Pancreas (tissue), 10 donors: ENCODE data around the gene KIF16B. TPM values are rescaled to one million over a fixed set of nuclear protein-coding genes. Genes with fewer than 3 reads are reported as not detected.

Experiments
- ATAC-seq, 4 donors: fragments of 200-7000 bp; cut with Tn5 transposase; one replicate each; pipeline versions ENCODE4 v1.8.0 to v1.9.1; 2020; ENCODE audit warnings: mild to moderate bottlenecking in 4 of 4, moderate library complexity in 4 of 4
- DNase-seq, 6 donors: peaks; one replicate each; pipeline ENCODE4 v3.0.0-alpha.2; 2020
- FAIRE-seq: peaks from 2 replicates; lab custom pipeline; 2012; peaks lifted over from hg19 to GRCh38; lab: Jason Lieb, UNC
- H3K27ac ChIP-seq, 4 donors: fragments of 200-600 bp; sonication (generic); 1 replicate in 3 of 4; 2 replicates in 1 of 4; pipeline versions ENCODE4 v1.5.0 to v1.8.0; 2020
- H3K27me3 ChIP-seq, 4 donors: fragments of 200-600 bp; one replicate each; pipeline ENCODE4 v1.8.0; 2021
- H3K36me3 ChIP-seq, 3 donors: fragments of 200-600 bp; sonication (generic) in 1 of 3; one replicate each; pipeline versions ENCODE4 v1.5.0 to v1.8.0; 2020 to 2021
- H3K4me1 ChIP-seq, 3 donors: fragments of 200-600 bp; one replicate each; pipeline ENCODE4 v1.8.0; 2021
- H3K4me3 ChIP-seq, 4 donors: fragments of 200-600 bp; sonication (generic) in 2 of 4; one replicate each; pipeline versions ENCODE4 v1.5.0 to v1.8.0; 2020 to 2021
- H3K9me3 ChIP-seq, 4 donors: fragments of 200-600 bp; one replicate each; pipeline ENCODE4 v1.8.0; 2021
- WGBS, 2 donors: extraction: QIAGEN DNeasy Blood & Tissue Kit; methylation state at CpG; one replicate each; pipeline ENCODE4 v1.1.7; 2013; 5-methylcytosine and 5-hydroxymethylcytosine counted together
- intact Hi-C, 3 donors: fragments of 100-400 bp; cut with DNase I; formaldehyde crosslinking; loops; one replicate each; pipeline versions ENCODE4 v1.11.1 to v1.14.2; 2022
- polyA plus RNA-seq, 2 donors: library from polyadenylated mRNA; stranded (reverse); fragments of 200-250 nt; gene quantifications; one replicate each; pipeline ENCODE4 v1.2.3, GENCODE V29; 2013
- total RNA-seq, 6 donors: library from RNA; stranded (reverse); fragmentation: NEBNext Ultra II Directional in 4 of 6; extraction: Animal tissue kit (Norgen Biotek cat#: 25700) in 4 of 6; gene quantifications; one replicate each; pipeline versions ENCODE4 v1.2.1 to v1.2.4, GENCODE V29; 2021 to 2023
- TF ChIP-seq, protein P1 (sequence below), 4 donors: fragments of 200-600 bp; sonication (generic) in 3 of 4; IDR thresholded peaks; one replicate each; pipeline versions ENCODE4 v1.5.0 to v1.8.0; 2021; ENCODE audit warnings: antibody characterized with exemption in 4 of 4
- donor health status: healthy with polysubstance abuse.
- donor health status: DM: no; HTN: no; CAD: no; lungs with moderate emphysema.
- donor health status: DM: no; HTN: no; CAD: no.
- donor health status: control.
- donor health status: control.
- donor health status: Bipolar disorder and iron deficiency.
- donor health status: DM: yes; HTN: yes; CAD: no.
- donor health status: DM: no; HTN: no; CAD: no.
- donor health status: DM: no; HTN: no; CAD: no.
- donor health status: DM: yes; HTN: yes; CAD: no.

KIF16B gene
- total and polyA plus RNA-seq, 8 donors, result 4.4 to 12.2 (median 7.3) TPM

DNA sequence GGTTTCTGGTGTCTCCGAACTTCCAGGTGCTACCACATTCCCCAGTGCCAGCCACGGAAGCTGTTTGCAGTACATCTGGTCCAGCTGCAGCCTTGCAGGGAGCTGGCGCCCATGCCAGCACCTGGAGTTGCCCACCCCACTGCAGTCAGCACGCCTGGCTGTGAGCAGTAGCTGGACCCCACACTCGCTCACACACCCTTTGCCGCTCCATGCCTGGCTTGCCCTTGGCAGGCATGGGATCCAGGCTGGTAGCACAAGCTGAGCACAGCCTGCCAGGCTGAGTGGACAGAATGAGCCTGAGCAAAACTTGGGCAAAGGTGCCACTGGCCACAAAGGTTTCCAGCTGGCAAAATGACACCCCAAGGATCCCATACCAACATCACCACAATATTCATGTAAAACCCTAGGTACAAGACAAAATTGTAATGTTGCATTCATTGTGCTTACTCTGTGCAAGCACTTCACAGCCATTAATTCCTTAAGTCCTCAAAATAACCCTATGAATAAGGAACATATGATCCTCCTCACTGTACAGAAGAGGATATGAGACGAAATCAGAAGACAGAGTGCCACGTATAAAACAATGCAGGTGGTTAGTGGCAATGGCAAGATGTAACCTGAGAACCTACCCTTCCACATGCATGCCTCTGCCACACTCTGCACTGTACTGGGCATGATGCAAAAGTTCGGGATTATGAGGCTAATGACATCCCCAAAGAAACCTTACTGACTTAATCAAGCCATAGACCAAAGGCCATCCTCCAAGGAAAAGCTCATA, 18.3 kb downstream of the KIF16B start:
- Histone ChIP-seq H3K4me1 (no peaks in the 10 kb centered on the region), H3K27me3 (no peaks in the 10 kb centered on the region), H3K9me3 (no peaks in the 10 kb centered on the region), H3K27ac (no peak overlapping the region), H3K4me3 (no peak overlapping the region), H3K36me3 (no peaks in the 10 kb centered on the region)
- FAIRE-seq (no peak), ATAC-seq (no peak), DNase-seq (peak in 1 of 6 donors; percentile 48)
- intact Hi-C loops, result no loop called here
- 85 to 88% methylated on average over 9 of the region's 9 CpGs for WGBS, 2 donors
- TF ChIP-seq, protein P1, sequence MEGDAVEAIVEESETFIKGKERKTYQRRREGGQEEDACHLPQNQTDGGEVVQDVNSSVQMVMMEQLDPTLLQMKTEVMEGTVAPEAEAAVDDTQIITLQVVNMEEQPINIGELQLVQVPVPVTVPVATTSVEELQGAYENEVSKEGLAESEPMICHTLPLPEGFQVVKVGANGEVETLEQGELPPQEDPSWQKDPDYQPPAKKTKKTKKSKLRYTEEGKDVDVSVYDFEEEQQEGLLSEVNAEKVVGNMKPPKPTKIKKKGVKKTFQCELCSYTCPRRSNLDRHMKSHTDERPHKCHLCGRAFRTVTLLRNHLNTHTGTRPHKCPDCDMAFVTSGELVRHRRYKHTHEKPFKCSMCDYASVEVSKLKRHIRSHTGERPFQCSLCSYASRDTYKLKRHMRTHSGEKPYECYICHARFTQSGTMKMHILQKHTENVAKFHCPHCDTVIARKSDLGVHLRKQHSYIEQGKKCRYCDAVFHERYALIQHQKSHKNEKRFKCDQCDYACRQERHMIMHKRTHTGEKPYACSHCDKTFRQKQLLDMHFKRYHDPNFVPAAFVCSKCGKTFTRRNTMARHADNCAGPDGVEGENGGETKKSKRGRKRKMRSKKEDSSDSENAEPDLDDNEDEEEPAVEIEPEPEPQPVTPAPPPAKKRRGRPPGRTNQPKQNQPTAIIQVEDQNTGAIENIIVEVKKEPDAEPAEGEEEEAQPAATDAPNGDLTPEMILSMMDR (IDR thresholded peaks at IDR 0.05), result no peak

DNA sequence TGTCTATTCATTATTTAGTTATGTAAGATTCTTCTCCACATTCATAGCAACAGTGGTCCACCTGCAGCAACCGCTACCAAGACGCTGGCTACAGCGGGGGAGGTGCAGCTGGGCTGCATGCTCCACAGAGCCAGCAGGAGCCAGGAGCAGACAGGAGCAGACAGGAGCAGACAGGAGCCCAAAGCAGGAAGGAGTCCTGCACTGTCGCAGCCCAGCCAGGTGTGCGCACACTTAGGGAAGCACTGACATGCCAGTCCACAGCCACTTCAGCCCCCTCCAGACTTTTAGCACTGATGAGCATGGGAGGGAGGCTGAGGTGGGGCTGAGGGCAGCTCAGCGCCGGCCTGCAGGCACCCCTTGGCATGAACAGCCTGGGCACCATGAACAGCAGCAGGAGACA, 19.6 kb downstream of the KIF16B start:
- H3K27ac ChIP-seq, result no peak overlapping the region
- ATAC-seq (peak in 1 of 4 donors; percentile 54), DNase-seq (no peak), FAIRE-seq (no peak)
- TF ChIP-seq, protein P1 (IDR thresholded peaks at IDR 0.05), result no peak
- no peak overlapping the region for H3K4me3 ChIP-seq
- H3K9me3 ChIP-seq, result no peaks in the 10 kb centered on the region
- 78 to 95% methylated on average over 7 of the region's 7 CpGs for WGBS, 2 donors
- H3K36me3 ChIP-seq, result no peaks in the 10 kb centered on the region
- no peaks in the 10 kb centered on the region for H3K4me1 ChIP-seq
- intact Hi-C loops, result no loop called here
- no peaks in the 10 kb centered on the region for H3K27me3 ChIP-seq

DNA sequence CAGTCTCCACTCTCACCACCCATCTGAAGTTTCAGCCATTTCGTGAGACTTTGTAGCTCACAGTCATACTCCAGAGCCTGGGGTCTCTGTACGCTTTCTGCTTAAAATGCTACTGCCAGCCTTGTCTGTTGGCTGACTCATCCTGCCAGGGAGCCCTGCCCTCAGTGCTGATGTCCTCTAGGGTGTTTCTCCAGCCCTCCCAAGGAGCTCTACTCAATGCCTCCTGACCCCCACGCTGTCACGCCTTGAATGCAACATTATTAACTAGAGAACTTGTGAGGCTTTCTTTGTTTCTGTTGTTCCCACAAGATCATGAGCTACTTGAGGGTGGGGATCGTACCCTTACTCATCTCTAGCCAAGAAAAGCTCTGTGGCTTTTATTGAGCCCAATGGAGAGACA, 20.1 kb downstream of the KIF16B start:
- H3K4me1 ChIP-seq, result no peaks in the 10 kb centered on the region
- FAIRE-seq (no peak), DNase-seq (no peak), ATAC-seq (no peak)
- H3K27me3 ChIP-seq, result no peaks in the 10 kb centered on the region
- H3K36me3 ChIP-seq, result no peaks in the 10 kb centered on the region
- no peak overlapping the region for H3K27ac ChIP-seq
- WGBS, 2 donors, result 96% methylated on average over 5 of the region's 5 CpGs
- TF ChIP-seq, protein P1 (IDR thresholded peaks at IDR 0.05), result no peak
- intact Hi-C loops, result no loop called here
- no peaks in the 10 kb centered on the region for H3K9me3 ChIP-seq
- no peak overlapping the region for H3K4me3 ChIP-seq

- no peak for DNase-seq
These were observed 21.2 kb downstream of the KIF16B start for GRCh38 chr20:16552015-16552414.

More at GRCh38 chr20:16552015-16552414, 21.2 kb downstream of the KIF16B start:
- no peak overlapping the region for H3K4me3 ChIP-seq
- no peak overlapping the region for H3K27ac ChIP-seq
- intact Hi-C loops, result no loop called here
- no peaks in the 10 kb centered on the region for H3K4me1 ChIP-seq
- H3K36me3 ChIP-seq, result no peaks in the 10 kb centered on the region
- no peaks in the 10 kb centered on the region for H3K27me3 ChIP-seq
- no peaks in the 10 kb centered on the region for H3K9me3 ChIP-seq
- ATAC-seq (peak in 1 of 4 donors; percentile 60), FAIRE-seq (no peak)
- TF ChIP-seq, protein P1 (IDR thresholded peaks at IDR 0.05), result no peak
- WGBS, 2 donors, result 75 to 76% methylated on average over 5 of the region's 5 CpGs
